H1 (cell line): ENCODE results near the gene TRAF4. TPM values are rescaled to one million over a fixed set of nuclear protein-coding genes. Genes with fewer than 3 reads are reported as not detected.

ENCODE experiments used
- CHD1 ChIP-seq: IDR thresholded peaks from 2 replicates; pipeline ENCODE4 v1.6.1; 2012; ENCODE audit warnings: low read depth, low read length, improper control_type of control experiment
- CTCF ChIP-seq, 3 experiments: IDR thresholded peaks; 1 replicate in 2 of 3; 2 replicates in 1 of 3; pipeline versions ENCODE4 v1.5.1 to v1.6.1; 2011; ENCODE audit warnings: low read length in 3 of 3, mild to moderate bottlenecking in 3 of 3, inconsistent platforms in 2 of 3, low read depth in 1 of 3, moderate library complexity in 1 of 3; ENCODE audit not compliant: insufficient read depth in 1 of 3; ENCODE audit errors: control extremely low read depth in 1 of 3
- KDM4A ChIP-seq: IDR thresholded peaks from one replicate; pipeline ENCODE4 v1.7.1; 2012; ENCODE audit warnings: low read depth, mild to moderate bottlenecking, moderate library complexity, low read length, inconsistent platforms; ENCODE audit not compliant: severe bottlenecking
- KDM5A ChIP-seq: fragments of 200-600 bp; IDR thresholded peaks from 2 replicates; pipeline ENCODE4 v1.7.1; 2012; ENCODE audit warnings: mild to moderate bottlenecking, low read length, inconsistent platforms, mixed read lengths
- RAD21 ChIP-seq, 2 experiments: IDR thresholded peaks in 1 of 2; conservative IDR thresholded peaks in 1 of 2; 2 replicates each; pipeline ENCODE4 v1.6.1; 2011; ENCODE audit warnings: low read depth in 2 of 2, low read length in 2 of 2, improper control_type of control experiment in 1 of 2, inconsistent platforms in 1 of 2, mild to moderate bottlenecking in 1 of 2, moderate library complexity in 1 of 2
- SIRT6 ChIP-seq: IDR thresholded peaks from one replicate; pipeline ENCODE4 v1.7.1; 2012; ENCODE audit warnings: low read length, inconsistent platforms
- SRF ChIP-seq: IDR thresholded peaks from 2 replicates; pipeline ENCODE4 v1.6.1; 2011; ENCODE audit warnings: mild to moderate bottlenecking, low read depth, low read length, moderate library complexity
- polyA plus RNA-seq, 7 experiments: library from polyadenylated mRNA; depleted of rRNA in 3 of 7; stranded (reverse) in 5 of 7; unstranded in 2 of 7; fragments of >200 nt in 5 of 7; fragments of 200-250 nt in 2 of 7; gene quantifications; 1 replicate in 5 of 7; 2 replicates in 1 of 7; 4 replicates in 1 of 7; pipeline versions ENCODE4 v1.2.1 to v1.2.3, GENCODE V29; 2011 to 2013; ENCODE audit warnings: missing spikeins in 2 of 7, mixed read lengths in 2 of 7
- total RNA-seq: library from RNA; stranded (reverse); fragmentation: NEBNext Ultra II Directional; extraction: Animal tissue kit (Norgen Biotek cat#: 25700); gene quantifications from 2 replicates; pipeline ENCODE4 v1.2.1, GENCODE V29; 2021

TRAF4 gene
- total and polyA plus RNA-seq, 2 of the 8 experiments (the other 6 are each of a cell fraction or from before 2014, with no cell fraction given) = 167 to 170 TPM

DNA sequence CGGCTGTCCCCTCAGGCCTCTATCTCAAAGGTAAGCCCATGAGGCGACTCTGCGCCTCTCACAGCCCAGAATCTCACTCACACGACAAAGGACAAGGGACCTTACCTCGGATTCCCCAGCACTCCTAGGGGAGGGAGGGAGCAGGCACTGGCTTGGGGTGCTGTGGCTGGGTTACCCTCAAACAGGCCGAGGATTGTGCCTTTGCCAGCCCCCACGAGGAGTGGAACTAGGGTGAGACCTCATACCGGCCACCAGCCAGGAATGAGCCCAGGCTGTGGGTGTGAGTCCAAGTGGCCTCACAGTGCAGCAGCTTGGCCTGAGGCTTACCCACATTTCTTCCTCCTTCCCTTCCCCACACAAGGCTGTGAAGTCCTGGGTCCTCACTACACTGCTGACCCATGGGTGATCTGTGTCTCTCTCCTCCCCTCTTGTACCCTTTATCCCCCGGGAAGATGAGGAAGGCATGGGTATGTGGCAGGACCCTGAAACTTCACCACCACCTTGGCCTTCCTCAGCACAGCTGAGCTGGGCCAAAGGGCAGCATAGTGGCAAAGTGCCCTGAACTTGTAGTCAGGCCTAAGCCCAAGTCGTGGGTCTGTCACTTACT is 38.0 kb upstream of the TRAF4 start (continued):
- no peak for TF ChIP-seq KDM5A
- TF ChIP-seq RAD21 (IDR thresholded peaks at IDR 0.05 in 1 of 2, conservative IDR thresholded peaks at IDR 0.05 in 1 of 2; ENCODE audit: low read depth in 2 of 2, low read length in 2 of 2) = no peak
- no peak for TF ChIP-seq SIRT6
- no peak for TF ChIP-seq CHD1
- no peak for TF ChIP-seq CTCF (IDR thresholded peaks at IDR 0.05; ENCODE audit: control extremely low read depth in 1 of 3, insufficient read depth in 1 of 3, low read depth in 1 of 3, low read length in 3 of 3)
- TF ChIP-seq SRF = no peak
- no peak for TF ChIP-seq KDM4A
